A549 (cell line): Measurements from ENCODE around the gene KRT5.

Experiments used
- EHMT2 ChIP-seq: fragments of 200-600 bp; sonication (generic); IDR thresholded peaks from 2 replicates; pipeline ENCODE4 v1.6.1; 2016; ENCODE audit warnings: antibody characterized with exemption, low read depth, mild to moderate bottlenecking, moderate library complexity
- HDAC2 ChIP-seq: fragments of 200-600 bp; sonication (generic); IDR thresholded peaks from 2 replicates; pipeline ENCODE4 v1.6.1; 2016
- MAFK ChIP-seq: fragments of 450-650 bp; IDR thresholded peaks from 2 replicates; pipeline ENCODE4 v1.6.1; 2014; ENCODE audit not compliant: partially characterized antibody
- POLR2A ChIP-seq: IDR thresholded peaks from 2 replicates; pipeline ENCODE4 v1.6.1; 2012; ENCODE audit warnings: mild to moderate bottlenecking, low read length
- RAD21 ChIP-seq, 2 experiments: fragments of >200 bp in 1 of 2; sonication (Bioruptor Twin) in 1 of 2; formaldehyde crosslinking in 1 of 2; IDR thresholded peaks in 1 of 2; conservative IDR thresholded peaks in 1 of 2; 2 replicates in 1 of 2; 3 replicates in 1 of 2; pipeline ENCODE4 v1.6.1; 2012 to 2018; ENCODE audit warnings: inconsistent platforms in 1 of 2
- RFX5 ChIP-seq: fragments of 450-650 bp; IDR thresholded peaks from 2 replicates; pipeline ENCODE4 v1.7.1; 2014; ENCODE audit warnings: antibody characterized with exemption, mild to moderate bottlenecking, moderate library complexity
- TF ChIP-seq, protein P1 (sequence below): fragments of >200 bp; sonication (Bioruptor Twin); formaldehyde crosslinking; IDR thresholded peaks from 3 replicates; pipeline ENCODE4 v1.5.1; 2016
- TF ChIP-seq, protein P2 (sequence below): IDR thresholded peaks from 2 replicates; pipeline ENCODE4 v1.6.1; 2012
- TF ChIP-seq, protein P3 (sequence below): fragments of 450-650 bp; IDR thresholded peaks from 2 replicates; pipeline ENCODE4 v1.6.1; 2014; ENCODE audit warnings: antibody characterized with exemption
- TF ChIP-seq, protein P4 (sequence below): fragments of 200-600 bp; sonication (generic); IDR thresholded peaks from 2 replicates; pipeline ENCODE4 v1.6.1; 2016; ENCODE audit warnings: antibody characterized with exemption, mild to moderate bottlenecking, moderate library complexity

DNA sequence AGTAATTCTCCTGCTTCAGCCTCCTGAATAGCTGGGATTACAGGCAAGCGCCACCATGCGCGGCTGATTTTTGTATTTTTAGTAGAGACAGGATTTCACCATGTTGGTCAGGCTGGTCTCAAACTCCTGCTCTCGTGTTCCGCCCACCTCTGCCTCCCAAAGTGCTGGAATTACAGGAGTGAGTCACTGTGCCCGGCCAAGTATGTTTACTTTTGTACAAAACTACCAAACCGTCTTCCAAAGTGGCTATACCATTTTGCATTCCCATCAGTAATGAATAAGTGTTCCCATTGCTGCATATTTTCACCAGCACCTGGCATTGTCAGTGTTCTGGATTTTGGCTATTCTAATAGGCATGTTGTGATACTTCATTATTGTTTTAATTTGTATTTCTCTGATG, 18.7 kb downstream of the KRT5 start:
- TF ChIP-seq, protein P1, sequence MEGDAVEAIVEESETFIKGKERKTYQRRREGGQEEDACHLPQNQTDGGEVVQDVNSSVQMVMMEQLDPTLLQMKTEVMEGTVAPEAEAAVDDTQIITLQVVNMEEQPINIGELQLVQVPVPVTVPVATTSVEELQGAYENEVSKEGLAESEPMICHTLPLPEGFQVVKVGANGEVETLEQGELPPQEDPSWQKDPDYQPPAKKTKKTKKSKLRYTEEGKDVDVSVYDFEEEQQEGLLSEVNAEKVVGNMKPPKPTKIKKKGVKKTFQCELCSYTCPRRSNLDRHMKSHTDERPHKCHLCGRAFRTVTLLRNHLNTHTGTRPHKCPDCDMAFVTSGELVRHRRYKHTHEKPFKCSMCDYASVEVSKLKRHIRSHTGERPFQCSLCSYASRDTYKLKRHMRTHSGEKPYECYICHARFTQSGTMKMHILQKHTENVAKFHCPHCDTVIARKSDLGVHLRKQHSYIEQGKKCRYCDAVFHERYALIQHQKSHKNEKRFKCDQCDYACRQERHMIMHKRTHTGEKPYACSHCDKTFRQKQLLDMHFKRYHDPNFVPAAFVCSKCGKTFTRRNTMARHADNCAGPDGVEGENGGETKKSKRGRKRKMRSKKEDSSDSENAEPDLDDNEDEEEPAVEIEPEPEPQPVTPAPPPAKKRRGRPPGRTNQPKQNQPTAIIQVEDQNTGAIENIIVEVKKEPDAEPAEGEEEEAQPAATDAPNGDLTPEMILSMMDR: no peak
- TF ChIP-seq, protein P2, sequence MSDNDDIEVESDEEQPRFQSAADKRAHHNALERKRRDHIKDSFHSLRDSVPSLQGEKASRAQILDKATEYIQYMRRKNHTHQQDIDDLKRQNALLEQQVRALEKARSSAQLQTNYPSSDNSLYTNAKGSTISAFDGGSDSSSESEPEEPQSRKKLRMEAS: no peak
- TF ChIP-seq HDAC2 (no peak), POLR2A (no peak), EHMT2 (no peak), MAFK (no peak), RFX5 (no peak), RAD21 (conservative IDR thresholded peaks at IDR 0.05 in 1 of 2, IDR thresholded peaks at IDR 0.05 in 1 of 2) (no peak)
- TF ChIP-seq, protein P3, sequence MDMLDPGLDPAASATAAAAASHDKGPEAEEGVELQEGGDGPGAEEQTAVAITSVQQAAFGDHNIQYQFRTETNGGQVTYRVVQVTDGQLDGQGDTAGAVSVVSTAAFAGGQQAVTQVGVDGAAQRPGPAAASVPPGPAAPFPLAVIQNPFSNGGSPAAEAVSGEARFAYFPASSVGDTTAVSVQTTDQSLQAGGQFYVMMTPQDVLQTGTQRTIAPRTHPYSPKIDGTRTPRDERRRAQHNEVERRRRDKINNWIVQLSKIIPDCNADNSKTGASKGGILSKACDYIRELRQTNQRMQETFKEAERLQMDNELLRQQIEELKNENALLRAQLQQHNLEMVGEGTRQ: no peak
- TF ChIP-seq, protein P4, sequence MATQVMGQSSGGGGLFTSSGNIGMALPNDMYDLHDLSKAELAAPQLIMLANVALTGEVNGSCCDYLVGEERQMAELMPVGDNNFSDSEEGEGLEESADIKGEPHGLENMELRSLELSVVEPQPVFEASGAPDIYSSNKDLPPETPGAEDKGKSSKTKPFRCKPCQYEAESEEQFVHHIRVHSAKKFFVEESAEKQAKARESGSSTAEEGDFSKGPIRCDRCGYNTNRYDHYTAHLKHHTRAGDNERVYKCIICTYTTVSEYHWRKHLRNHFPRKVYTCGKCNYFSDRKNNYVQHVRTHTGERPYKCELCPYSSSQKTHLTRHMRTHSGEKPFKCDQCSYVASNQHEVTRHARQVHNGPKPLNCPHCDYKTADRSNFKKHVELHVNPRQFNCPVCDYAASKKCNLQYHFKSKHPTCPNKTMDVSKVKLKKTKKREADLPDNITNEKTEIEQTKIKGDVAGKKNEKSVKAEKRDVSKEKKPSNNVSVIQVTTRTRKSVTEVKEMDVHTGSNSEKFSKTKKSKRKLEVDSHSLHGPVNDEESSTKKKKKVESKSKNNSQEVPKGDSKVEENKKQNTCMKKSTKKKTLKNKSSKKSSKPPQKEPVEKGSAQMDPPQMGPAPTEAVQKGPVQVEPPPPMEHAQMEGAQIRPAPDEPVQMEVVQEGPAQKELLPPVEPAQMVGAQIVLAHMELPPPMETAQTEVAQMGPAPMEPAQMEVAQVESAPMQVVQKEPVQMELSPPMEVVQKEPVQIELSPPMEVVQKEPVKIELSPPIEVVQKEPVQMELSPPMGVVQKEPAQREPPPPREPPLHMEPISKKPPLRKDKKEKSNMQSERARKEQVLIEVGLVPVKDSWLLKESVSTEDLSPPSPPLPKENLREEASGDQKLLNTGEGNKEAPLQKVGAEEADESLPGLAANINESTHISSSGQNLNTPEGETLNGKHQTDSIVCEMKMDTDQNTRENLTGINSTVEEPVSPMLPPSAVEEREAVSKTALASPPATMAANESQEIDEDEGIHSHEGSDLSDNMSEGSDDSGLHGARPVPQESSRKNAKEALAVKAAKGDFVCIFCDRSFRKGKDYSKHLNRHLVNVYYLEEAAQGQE: no peak
